Measurements from ENCODE around the gene NPC1. TPM values are rescaled to one million over a fixed set of nuclear protein-coding genes. Genes with fewer than 3 reads are reported as not detected.

NPC1 gene
- polyA plus RNA-seq, 2 donors = 19.9 to 27.3 TPM

GRCh38 chr18:23542461-23542860 lies 43.8 kb downstream of the NPC1 start:
- Histone ChIP-seq H3K4me3 (ENCODE audit: low read depth in 1 of 2, low read length in 2 of 2) (no peak overlapping the region), H3K27ac (ENCODE audit: low read depth in 2 of 2, low read length in 1 of 2) (no peak overlapping the region), H3K4me1 (ENCODE audit: control insufficient read depth in 2 of 2, insufficient read depth in 2 of 2, low read length in 1 of 2) (no peaks in the 10 kb centered on the region), H3K27me3 (ENCODE audit: control insufficient read depth in 1 of 2, insufficient read depth in 2 of 2, low read length in 2 of 2) (no peaks in the 10 kb centered on the region), H3K9me3 (ENCODE audit: control insufficient read depth in 2 of 2, insufficient read depth in 1 of 2, low read depth in 1 of 2, low read length in 1 of 2) (no peaks in the 10 kb centered on the region), H3K36me3 (ENCODE audit: control insufficient read depth in 2 of 2, insufficient read depth in 2 of 2, low read length in 1 of 2) (peaks cover 27 to 44% of the 10 kb centered on the region in 2 donors)
- 93 to 95% methylated on average over 2 of the region's 2 CpGs for WGBS, 2 donors

- Histone ChIP-seq H3K36me3 (ENCODE audit: control insufficient read depth in 2 of 2, insufficient read depth in 2 of 2, low read length in 1 of 2) (peaks cover 35 to 51% of the 10 kb centered on the region in 2 donors), H3K4me1 (ENCODE audit: control insufficient read depth in 2 of 2, insufficient read depth in 2 of 2, low read length in 1 of 2) (no peaks in the 10 kb centered on the region), H3K27me3 (ENCODE audit: control insufficient read depth in 1 of 2, insufficient read depth in 2 of 2, low read length in 2 of 2) (no peaks in the 10 kb centered on the region), H3K4me3 (ENCODE audit: low read depth in 1 of 2, low read length in 2 of 2) (no peak overlapping the region), H3K27ac (ENCODE audit: low read depth in 2 of 2, low read length in 1 of 2) (no peak overlapping the region), H3K9me3 (ENCODE audit: control insufficient read depth in 2 of 2, insufficient read depth in 1 of 2, low read depth in 1 of 2, low read length in 1 of 2) (no peaks in the 10 kb centered on the region)
- WGBS, 2 donors = 94% methylated on average over 9 of the region's 9 CpGs
These were observed 44.8 kb downstream of the NPC1 start for GRCh38 chr18:23541349-23542093.

GRCh38 chr18:23540867-23541266 lies 45.4 kb downstream of the NPC1 start:
- H3K4me1 ChIP-seq (ENCODE audit: control insufficient read depth in 2 of 2, insufficient read depth in 2 of 2, low read length in 1 of 2) = no peaks in the 10 kb centered on the region
- H3K4me3 ChIP-seq (ENCODE audit: low read depth in 1 of 2, low read length in 2 of 2) = no peak overlapping the region
- peaks cover 41 to 53% of the 10 kb centered on the region in 2 donors for H3K36me3 ChIP-seq (ENCODE audit: control insufficient read depth in 2 of 2, insufficient read depth in 2 of 2, low read length in 1 of 2)
- H3K27me3 ChIP-seq (ENCODE audit: control insufficient read depth in 1 of 2, insufficient read depth in 2 of 2, low read length in 2 of 2) = no peaks in the 10 kb centered on the region
- H3K9me3 ChIP-seq (ENCODE audit: control insufficient read depth in 2 of 2, insufficient read depth in 1 of 2, low read depth in 1 of 2, low read length in 1 of 2) = no peaks in the 10 kb centered on the region
- 75 to 78% methylated on average over 5 of the region's 5 CpGs for WGBS, 2 donors
- no peak overlapping the region for H3K27ac ChIP-seq (ENCODE audit: low read depth in 2 of 2, low read length in 1 of 2)

GRCh38 chr18:23539911-23540525 lies 46.3 kb downstream of the NPC1 start:
- no peak overlapping the region for H3K27ac ChIP-seq (ENCODE audit: low read depth in 2 of 2, low read length in 1 of 2)
- no peaks in the 10 kb centered on the region for H3K9me3 ChIP-seq (ENCODE audit: control insufficient read depth in 2 of 2, insufficient read depth in 1 of 2, low read depth in 1 of 2, low read length in 1 of 2)
- WGBS, 2 donors = 86 to 88% methylated on average over 9 of the region's 9 CpGs
- H3K4me1 ChIP-seq (ENCODE audit: control insufficient read depth in 2 of 2, insufficient read depth in 2 of 2, low read length in 1 of 2) = no peaks in the 10 kb centered on the region
- no peak overlapping the region for H3K4me3 ChIP-seq (ENCODE audit: low read depth in 1 of 2, low read length in 2 of 2)
- H3K36me3 ChIP-seq (ENCODE audit: control insufficient read depth in 2 of 2, insufficient read depth in 2 of 2, low read length in 1 of 2) = peaks cover 49 to 57% of the 10 kb centered on the region in 2 donors
- no peaks in the 10 kb centered on the region for H3K27me3 ChIP-seq (ENCODE audit: control insufficient read depth in 1 of 2, insufficient read depth in 2 of 2, low read length in 2 of 2)

- Histone ChIP-seq H3K36me3 (ENCODE audit: control insufficient read depth in 2 of 2, insufficient read depth in 2 of 2, low read length in 1 of 2) (peaks cover 50 to 63% of the 10 kb centered on the region in 2 donors), H3K27me3 (ENCODE audit: control insufficient read depth in 1 of 2, insufficient read depth in 2 of 2, low read length in 2 of 2) (no peaks in the 10 kb centered on the region), H3K4me1 (ENCODE audit: control insufficient read depth in 2 of 2, insufficient read depth in 2 of 2, low read length in 1 of 2) (no peaks in the 10 kb centered on the region), H3K9me3 (ENCODE audit: control insufficient read depth in 2 of 2, insufficient read depth in 1 of 2, low read depth in 1 of 2, low read length in 1 of 2) (no peaks in the 10 kb centered on the region), H3K27ac (ENCODE audit: low read depth in 2 of 2, low read length in 1 of 2) (no peak overlapping the region), H3K4me3 (ENCODE audit: low read depth in 1 of 2, low read length in 2 of 2) (no peak overlapping the region)
- WGBS, 2 donors = 81 to 86% methylated on average over 9 of the region's 9 CpGs
These were observed 47.0 kb downstream of the NPC1 start for GRCh38 chr18:23539296-23539695.

GRCh38 chr18:23538870-23539269 lies 47.4 kb downstream of the NPC1 start:
- Histone ChIP-seq H3K4me1 (ENCODE audit: control insufficient read depth in 2 of 2, insufficient read depth in 2 of 2, low read length in 1 of 2) (no peaks in the 10 kb centered on the region), H3K27me3 (ENCODE audit: control insufficient read depth in 1 of 2, insufficient read depth in 2 of 2, low read length in 2 of 2) (no peaks in the 10 kb centered on the region), H3K36me3 (ENCODE audit: control insufficient read depth in 2 of 2, insufficient read depth in 2 of 2, low read length in 1 of 2) (peaks cover 50 to 63% of the 10 kb centered on the region in 2 donors), H3K4me3 (ENCODE audit: low read depth in 1 of 2, low read length in 2 of 2) (no peak overlapping the region), H3K27ac (ENCODE audit: low read depth in 2 of 2, low read length in 1 of 2) (no peak overlapping the region), H3K9me3 (ENCODE audit: control insufficient read depth in 2 of 2, insufficient read depth in 1 of 2, low read depth in 1 of 2, low read length in 1 of 2) (no peaks in the 10 kb centered on the region)
- 84 to 85% methylated on average over 6 of the region's 6 CpGs for WGBS, 2 donors

GRCh38 chr18:23538001-23538400 lies 48.3 kb downstream of the NPC1 start:
- Histone ChIP-seq H3K36me3 (ENCODE audit: control insufficient read depth in 2 of 2, insufficient read depth in 2 of 2, low read length in 1 of 2) (peaks cover 52 to 64% of the 10 kb centered on the region in 2 donors), H3K27me3 (ENCODE audit: control insufficient read depth in 1 of 2, insufficient read depth in 2 of 2, low read length in 2 of 2) (no peaks in the 10 kb centered on the region), H3K27ac (ENCODE audit: low read depth in 2 of 2, low read length in 1 of 2) (no peak overlapping the region), H3K4me1 (ENCODE audit: control insufficient read depth in 2 of 2, insufficient read depth in 2 of 2, low read length in 1 of 2) (no peaks in the 10 kb centered on the region), H3K9me3 (ENCODE audit: control insufficient read depth in 2 of 2, insufficient read depth in 1 of 2, low read depth in 1 of 2, low read length in 1 of 2) (no peaks in the 10 kb centered on the region), H3K4me3 (ENCODE audit: low read depth in 1 of 2, low read length in 2 of 2) (no peak overlapping the region)
- WGBS, 2 donors = 88 to 92% methylated on average over 9 of the region's 9 CpGs

GRCh38 chr18:23537274-23537673 lies 49.0 kb downstream of the NPC1 start:
- Histone ChIP-seq H3K9me3 (ENCODE audit: control insufficient read depth in 2 of 2, insufficient read depth in 1 of 2, low read depth in 1 of 2, low read length in 1 of 2) (no peaks in the 10 kb centered on the region), H3K4me3 (ENCODE audit: low read depth in 1 of 2, low read length in 2 of 2) (no peak overlapping the region), H3K27me3 (ENCODE audit: control insufficient read depth in 1 of 2, insufficient read depth in 2 of 2, low read length in 2 of 2) (no peaks in the 10 kb centered on the region), H3K27ac (ENCODE audit: low read depth in 2 of 2, low read length in 1 of 2) (no peak overlapping the region), H3K4me1 (ENCODE audit: control insufficient read depth in 2 of 2, insufficient read depth in 2 of 2, low read length in 1 of 2) (no peaks in the 10 kb centered on the region), H3K36me3 (ENCODE audit: control insufficient read depth in 2 of 2, insufficient read depth in 2 of 2, low read length in 1 of 2) (peaks cover 50 to 63% of the 10 kb centered on the region in 2 donors)
- 90 to 94% methylated on average over 7 of the region's 7 CpGs for WGBS, 2 donors

GRCh38 chr18:23536204-23536603 lies 50.1 kb downstream of the NPC1 start:
- Histone ChIP-seq H3K9me3 (ENCODE audit: control insufficient read depth in 2 of 2, insufficient read depth in 1 of 2, low read depth in 1 of 2, low read length in 1 of 2) (no peaks in the 10 kb centered on the region), H3K4me3 (ENCODE audit: low read depth in 1 of 2, low read length in 2 of 2) (no peak overlapping the region), H3K36me3 (ENCODE audit: control insufficient read depth in 2 of 2, insufficient read depth in 2 of 2, low read length in 1 of 2) (peaks cover 50 to 64% of the 10 kb centered on the region in 2 donors), H3K27ac (ENCODE audit: low read depth in 2 of 2, low read length in 1 of 2) (no peak overlapping the region), H3K27me3 (ENCODE audit: control insufficient read depth in 1 of 2, insufficient read depth in 2 of 2, low read length in 2 of 2) (no peaks in the 10 kb centered on the region), H3K4me1 (ENCODE audit: control insufficient read depth in 2 of 2, insufficient read depth in 2 of 2, low read length in 1 of 2) (no peaks in the 10 kb centered on the region)
- 63 to 75% methylated on average over 5 of the region's 5 CpGs for WGBS, 2 donors

- no peaks in the 10 kb centered on the region for H3K9me3 ChIP-seq (ENCODE audit: control insufficient read depth in 2 of 2, insufficient read depth in 1 of 2, low read depth in 1 of 2, low read length in 1 of 2)
- no peak overlapping the region for H3K4me3 ChIP-seq (ENCODE audit: low read depth in 1 of 2, low read length in 2 of 2)
- H3K36me3 ChIP-seq (ENCODE audit: control insufficient read depth in 2 of 2, insufficient read depth in 2 of 2, low read length in 1 of 2) = peaks cover 47 to 60% of the 10 kb centered on the region in 2 donors
- no peaks in the 10 kb centered on the region for H3K4me1 ChIP-seq (ENCODE audit: control insufficient read depth in 2 of 2, insufficient read depth in 2 of 2, low read length in 1 of 2)
- H3K27me3 ChIP-seq (ENCODE audit: control insufficient read depth in 1 of 2, insufficient read depth in 2 of 2, low read length in 2 of 2) = no peaks in the 10 kb centered on the region
- WGBS, 2 donors = 96% methylated on average over 16 of the region's 16 CpGs
- no peak overlapping the region for H3K27ac ChIP-seq (ENCODE audit: low read depth in 2 of 2, low read length in 1 of 2)
These were observed 52.0 kb downstream of the NPC1 start for GRCh38 chr18:23534276-23534675.

Data from esophagus (tissue), 2 donors.